Right atrium auricular region (tissue), 2 donors: ENCODE results near the gene ABHD11. TPM values are rescaled to one million over a fixed set of nuclear protein-coding genes. Genes with fewer than 3 reads are reported as not detected.
"Not testable (repeated sequence)": the region's sequence is repeated elsewhere in the genome, so short reads cannot be mapped to it uniquely, and the experiment has no call there.

Experiments
- DNase-seq: peaks from one replicate; pipeline ENCODE4 v3.0.0-alpha.2; 2019; ENCODE audit warnings: low spot score
- H3K27ac ChIP-seq, 2 donors: fragments of 200-600 bp; sonication (generic); 1 replicate in 1 of 2; 2 replicates in 1 of 2; pipeline ENCODE4 v1.5.1; 2016 to 2019
- H3K27me3 ChIP-seq, 2 donors: fragments of 200-600 bp; sonication (generic); one replicate each; pipeline versions ENCODE4 v1.5.1 to v1.6.0; 2017 to 2019
- H3K36me3 ChIP-seq: fragments of 200-600 bp; sonication (generic); one replicate; pipeline ENCODE4 v1.5.1; 2016
- H3K4me1 ChIP-seq, 2 donors: fragments of 200-600 bp; sonication (generic); one replicate each; pipeline versions ENCODE4 v1.5.1 to v1.6.0; 2017 to 2019
- H3K4me3 ChIP-seq, 2 donors: fragments of 200-600 bp; sonication (generic); 1 replicate in 1 of 2; 2 replicates in 1 of 2; pipeline ENCODE4 v1.5.1; 2017 to 2019; ENCODE audit warnings: mild to moderate bottlenecking in 1 of 2, moderate library complexity in 1 of 2
- H3K9me3 ChIP-seq, 2 donors: fragments of 200-600 bp; sonication (generic); one replicate each; pipeline ENCODE4 v1.5.1; 2019
- CTCF ChIP-seq, 2 donors: fragments of 200-600 bp; sonication (generic); IDR thresholded peaks; one replicate each; pipeline ENCODE4 v1.5.1; 2019; ENCODE audit warnings: antibody characterized with exemption in 2 of 2
- total RNA-seq, 2 donors: library from RNA; depleted of rRNA; stranded (reverse); fragments of >200 nt; gene quantifications; one replicate each; pipeline ENCODE4 v1.1.0, GENCODE V29; 2016

The ABHD11 gene
- total RNA-seq, 2 donors from 2014 or later = 15.5 to 31.5 TPM

DNA sequence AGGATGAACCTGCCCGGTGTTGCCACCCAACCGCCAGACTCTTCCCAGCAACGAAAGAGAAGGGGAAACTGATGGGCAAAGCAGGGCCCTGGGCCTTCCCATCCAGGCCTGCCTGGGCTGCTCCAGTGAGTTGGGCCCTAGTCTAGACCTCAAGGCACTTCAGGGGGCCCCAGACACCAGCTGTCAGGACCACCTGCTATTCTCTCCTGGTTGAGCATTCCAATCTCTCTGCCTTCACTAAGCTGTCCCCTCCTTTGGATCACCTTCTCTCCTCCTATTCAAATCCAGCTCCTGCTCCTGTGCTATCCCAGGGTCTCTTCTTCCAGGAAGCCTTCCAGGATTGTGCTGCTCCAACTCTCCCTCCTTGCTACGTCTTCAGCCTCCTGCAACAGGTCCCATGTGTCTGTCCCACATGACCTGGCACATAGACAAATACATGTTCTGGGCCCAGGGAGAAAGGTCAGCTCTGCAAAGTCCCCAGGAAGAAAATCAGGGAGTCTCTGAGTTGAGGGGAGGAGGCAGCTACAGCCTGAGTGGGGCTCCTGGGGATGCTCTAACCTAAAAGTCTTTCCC is 22.2 kb downstream of the ABHD11 start:
- Histone ChIP-seq H3K27ac (no peak overlapping the region), H3K4me1 (peaks cover 0 to 32% of the 10 kb centered on the region in 2 donors)
- DNase-seq = no peak

DNA sequence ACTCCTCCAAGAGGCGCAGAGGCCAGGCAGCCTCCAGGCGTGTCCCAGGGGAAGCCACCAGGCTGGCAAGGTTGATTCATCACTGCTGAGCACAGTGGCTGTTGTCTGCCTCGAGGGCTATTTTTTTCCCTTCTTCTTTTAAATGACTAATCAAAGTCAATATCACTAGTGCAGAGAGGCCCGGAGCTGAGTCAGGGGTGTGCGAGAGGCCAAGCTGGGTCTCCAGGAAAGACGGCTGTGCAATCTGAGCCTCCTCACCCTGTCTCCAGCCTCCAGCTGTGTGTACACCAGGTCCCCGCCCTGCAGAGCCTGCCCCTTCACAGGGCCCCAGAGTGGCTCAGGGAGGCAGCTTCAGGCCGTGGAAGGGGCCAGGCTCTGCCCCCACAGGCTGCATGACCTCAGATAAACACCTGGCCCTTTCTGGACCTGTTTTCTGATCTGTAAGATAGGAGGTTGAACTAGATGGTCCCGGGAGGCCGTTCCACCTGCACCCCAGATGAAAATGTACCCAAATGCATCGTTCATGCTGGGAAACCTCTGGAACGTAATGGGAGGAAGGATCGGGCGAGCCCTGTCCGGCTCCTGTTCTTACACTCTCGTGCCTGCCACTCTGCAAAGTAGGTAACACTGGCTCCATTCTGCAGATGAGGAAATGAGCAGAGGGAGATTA is 22.8 kb downstream of the ABHD11 start:
- Histone ChIP-seq H3K27me3 (no peaks in the 10 kb centered on the region), H3K27ac (no peak overlapping the region), H3K4me3 (no peak overlapping the region), H3K36me3 (no peaks in the 10 kb centered on the region), H3K4me1 (peaks cover 0 to 32% of the 10 kb centered on the region in 2 donors), H3K9me3 (no peaks in the 10 kb centered on the region)
- no peak for DNase-seq
- no peak for TF ChIP-seq CTCF (IDR thresholded peaks at IDR 0.05)

More for the DNA sequence above, 22.2 kb downstream of the ABHD11 start:
- H3K4me3 ChIP-seq = no peak overlapping the region
- H3K27me3 ChIP-seq = no peaks in the 10 kb centered on the region
- no peaks in the 10 kb centered on the region for H3K9me3 ChIP-seq
- no peak for TF ChIP-seq CTCF (IDR thresholded peaks at IDR 0.05)
- H3K36me3 ChIP-seq = no peaks in the 10 kb centered on the region

GRCh38 chr7:73713319-73713718 is 25.3 kb downstream of the ABHD11 start:
- DNase-seq, H3K27me3 ChIP-seq, H3K36me3 ChIP-seq, H3K9me3 ChIP-seq, H3K27ac ChIP-seq, H3K4me3 ChIP-seq: not testable (repeated sequence)
- H3K4me1 ChIP-seq = peaks cover 0 to 16% of the 10 kb centered on the region in 2 donors

- no peak overlapping the region for H3K4me3 ChIP-seq
- TF ChIP-seq CTCF (IDR thresholded peaks at IDR 0.05) = no peak
- peaks cover 0 to 10% of the 10 kb centered on the region in 2 donors for H3K4me1 ChIP-seq
- H3K9me3 ChIP-seq = no peaks in the 10 kb centered on the region
- no peak for DNase-seq
- no peak overlapping the region for H3K27ac ChIP-seq
- H3K27me3 ChIP-seq = no peaks in the 10 kb centered on the region
- H3K36me3 ChIP-seq = no peaks in the 10 kb centered on the region
Measured at GRCh38 chr7:73712773-73713172, 25.8 kb downstream of the ABHD11 start.

- peaks cover 0 to 3% of the 10 kb centered on the region in 2 donors for H3K4me1 ChIP-seq
- no peak for DNase-seq
- TF ChIP-seq CTCF (IDR thresholded peaks at IDR 0.05) = no peak
- H3K27ac ChIP-seq = no peak overlapping the region
- no peaks in the 10 kb centered on the region for H3K9me3 ChIP-seq
- H3K4me3 ChIP-seq = no peak overlapping the region
- no peaks in the 10 kb centered on the region for H3K36me3 ChIP-seq
- H3K27me3 ChIP-seq = no peaks in the 10 kb centered on the region
Measured at GRCh38 chr7:73708961-73709549, 29.5 kb downstream of the ABHD11 start.

- Histone ChIP-seq H3K27me3 (no peaks in the 10 kb centered on the region), H3K4me3 (no peak overlapping the region), H3K4me1 (peaks cover 0 to 9% of the 10 kb centered on the region in 2 donors), H3K27ac (no peak overlapping the region), H3K9me3 (no peaks in the 10 kb centered on the region), H3K36me3 (no peaks in the 10 kb centered on the region)
- no peak for DNase-seq
- TF ChIP-seq CTCF (IDR thresholded peaks at IDR 0.05) = no peak
Measured at GRCh38 chr7:73707045-73707631, 31.5 kb downstream of the ABHD11 start.
